MM.1S (cell line): Measurements from ENCODE around the gene DIP2B.
"Not testable (repeated sequence)": the region's sequence is repeated elsewhere in the genome, so short reads cannot be mapped to it uniquely, and the experiment has no call there.

Experiments
- DNase-seq: peaks from one replicate; pipeline ENCODE4 v3.0.0-alpha.2; 2015
- H2AFZ ChIP-seq: fragments of 300-600 bp; sonication (generic); 2 replicates; pipeline ENCODE4 v1.6.0; 2016; ENCODE audit warnings: antibody characterized with exemption, low read length
- H3F3A ChIP-seq: fragments of 300-600 bp; sonication (generic); 2 replicates; pipeline ENCODE4 v1.6.1; 2016; ENCODE audit warnings: mild to moderate bottlenecking, antibody characterized with exemption, low read length, moderate library complexity, mixed read lengths; ENCODE audit not compliant: insufficient read depth
- H3K27ac ChIP-seq: fragments of 300-600 bp; sonication (generic); 2 replicates; pipeline ENCODE4 v1.5.1; 2016; ENCODE audit warnings: mild to moderate bottlenecking, low read length
- H3K27me3 ChIP-seq: fragments of 300-600 bp; sonication (generic); replicated peaks from 2 replicates; pipeline ENCODE4 v1.6.0; 2016; ENCODE audit warnings: low read length; ENCODE audit not compliant: insufficient read depth
- H3K36me3 ChIP-seq: fragments of 300-600 bp; sonication (generic); replicated peaks from 2 replicates; pipeline ENCODE4 v1.6.1; 2016; ENCODE audit warnings: mild to moderate bottlenecking, low read length, mixed read lengths; ENCODE audit not compliant: insufficient read depth
- H3K4me1 ChIP-seq: fragments of 300-600 bp; sonication (generic); 2 replicates; pipeline ENCODE4 v1.6.1; 2016; ENCODE audit warnings: low read length, mixed read lengths
- H3K4me2 ChIP-seq: fragments of 300-600 bp; sonication (generic); 2 replicates; pipeline ENCODE4 v1.6.0; 2016; ENCODE audit warnings: low read depth, low read length
- H3K4me3 ChIP-seq: fragments of 300-600 bp; sonication (generic); 2 replicates; pipeline ENCODE4 v1.5.1; 2016; ENCODE audit warnings: low read length, mixed read lengths
- H3K79me2 ChIP-seq: fragments of 300-600 bp; sonication (generic); 2 replicates; pipeline ENCODE4 v1.6.1; 2016; ENCODE audit warnings: mixed run types, low read length, mixed read lengths
- H3K9ac ChIP-seq: fragments of 300-600 bp; sonication (generic); 2 replicates; pipeline ENCODE4 v1.6.1; 2016; ENCODE audit warnings: low read length, mixed read lengths
- H3K9me2 ChIP-seq: fragments of 300-600 bp; sonication (generic); replicated peaks from 2 replicates; pipeline ENCODE4 v1.6.1; 2016; ENCODE audit warnings: mild to moderate bottlenecking, low read length, mixed read lengths; ENCODE audit not compliant: insufficient read depth
- H3K9me3 ChIP-seq: fragments of 300-600 bp; sonication (generic); replicated peaks from 2 replicates; pipeline ENCODE4 v1.6.1; 2016; ENCODE audit warnings: mild to moderate bottlenecking, low read length, mixed read lengths; ENCODE audit not compliant: insufficient read depth
- H4K20me1 ChIP-seq: fragments of 300-600 bp; sonication (generic); 2 replicates; pipeline ENCODE4 v1.6.1; 2016; ENCODE audit warnings: mild to moderate bottlenecking, low read length, moderate library complexity, mixed read lengths; ENCODE audit not compliant: insufficient read depth
- EZH2 ChIP-seq: fragments of 300-600 bp; sonication (generic); optimal IDR thresholded peaks from 2 replicates; pipeline ENCODE3; 2017; ENCODE audit warnings: low read depth, mild to moderate bottlenecking, antibody characterized with exemption, low read length, mixed read lengths
- EZH2phosphoT487 ChIP-seq: fragments of 300-600 bp; sonication (generic); IDR thresholded peaks from 2 replicates; pipeline ENCODE4 v1.6.1; 2018; ENCODE audit warnings: antibody characterized with exemption, low read length
- TF ChIP-seq, protein P1 (sequence below): fragments of 300-600 bp; sonication (generic); IDR thresholded peaks from 2 replicates; pipeline ENCODE4 v1.5.1; 2016; ENCODE audit warnings: antibody characterized with exemption, low read length, mixed read lengths

Gene DIP2B

DNA sequence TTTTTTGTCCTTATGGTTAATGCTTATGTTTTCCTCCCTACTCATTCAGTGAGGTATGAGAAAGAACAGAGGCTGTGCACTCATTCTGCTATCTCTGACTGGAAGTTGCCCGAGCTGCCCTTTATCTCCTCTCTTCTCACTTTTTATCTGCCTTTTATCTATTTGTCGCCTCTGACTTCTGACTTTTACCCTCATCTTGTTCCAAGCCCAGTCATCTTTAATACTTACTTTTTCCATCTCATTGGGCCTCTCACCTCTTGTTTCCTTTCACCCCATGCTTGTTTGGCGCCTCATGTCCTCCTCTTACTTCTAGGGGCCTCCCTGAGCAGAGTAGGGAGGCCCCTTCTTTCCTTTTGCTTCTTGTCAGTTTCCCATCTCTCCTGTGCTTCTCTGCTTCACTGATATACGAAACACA lies 50.7 kb downstream of the DIP2B start:
- Histone ChIP-seq H3K4me2 (no peak overlapping the region), H3K79me2 (peaks cover 12% of the 10 kb centered on the region), H3K27ac (no peak overlapping the region), H3K27me3 (no peaks in the 10 kb centered on the region), H3K36me3 (0 out of 2 replicates have a peak, but pooled peaks cover 3% of the 10 kb centered on the region), H3F3A (no peaks in the 10 kb centered on the region), H3K4me3 (no peak overlapping the region), H2AFZ (no peak overlapping the region), H3K9me3 (no peaks in the 10 kb centered on the region), H4K20me1 (no peaks in the 10 kb centered on the region), H3K4me1 (no peaks in the 10 kb centered on the region), H3K9me2 (no peaks in the 10 kb centered on the region), H3K9ac (no peak overlapping the region)
- no peak for DNase-seq
- TF ChIP-seq, protein P1, sequence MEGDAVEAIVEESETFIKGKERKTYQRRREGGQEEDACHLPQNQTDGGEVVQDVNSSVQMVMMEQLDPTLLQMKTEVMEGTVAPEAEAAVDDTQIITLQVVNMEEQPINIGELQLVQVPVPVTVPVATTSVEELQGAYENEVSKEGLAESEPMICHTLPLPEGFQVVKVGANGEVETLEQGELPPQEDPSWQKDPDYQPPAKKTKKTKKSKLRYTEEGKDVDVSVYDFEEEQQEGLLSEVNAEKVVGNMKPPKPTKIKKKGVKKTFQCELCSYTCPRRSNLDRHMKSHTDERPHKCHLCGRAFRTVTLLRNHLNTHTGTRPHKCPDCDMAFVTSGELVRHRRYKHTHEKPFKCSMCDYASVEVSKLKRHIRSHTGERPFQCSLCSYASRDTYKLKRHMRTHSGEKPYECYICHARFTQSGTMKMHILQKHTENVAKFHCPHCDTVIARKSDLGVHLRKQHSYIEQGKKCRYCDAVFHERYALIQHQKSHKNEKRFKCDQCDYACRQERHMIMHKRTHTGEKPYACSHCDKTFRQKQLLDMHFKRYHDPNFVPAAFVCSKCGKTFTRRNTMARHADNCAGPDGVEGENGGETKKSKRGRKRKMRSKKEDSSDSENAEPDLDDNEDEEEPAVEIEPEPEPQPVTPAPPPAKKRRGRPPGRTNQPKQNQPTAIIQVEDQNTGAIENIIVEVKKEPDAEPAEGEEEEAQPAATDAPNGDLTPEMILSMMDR: no peak
- TF ChIP-seq EZH2phosphoT487 (no peak), EZH2 (no peak)

DNA sequence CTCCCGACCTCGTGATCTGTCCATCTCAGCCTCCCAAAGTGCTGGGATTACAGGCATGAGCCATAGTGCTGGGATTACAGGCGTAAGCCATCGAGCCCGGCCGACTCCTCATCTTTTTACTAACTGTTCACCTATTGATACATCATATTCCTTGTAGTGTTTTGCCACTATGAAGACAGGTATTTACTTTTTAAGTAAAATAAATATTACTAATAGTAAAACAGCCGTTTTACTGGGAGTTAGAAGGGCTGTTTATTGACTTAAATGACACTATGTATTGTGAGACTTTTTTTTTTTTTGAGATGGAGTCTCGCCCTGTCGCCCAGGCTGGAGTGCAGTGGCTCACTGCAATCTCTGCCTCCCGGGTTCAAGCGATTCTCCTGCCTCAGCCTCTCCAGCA lies 51.5 kb downstream of the DIP2B start:
- peaks cover 12% of the 10 kb centered on the region for H3K79me2 ChIP-seq
- no peaks in the 10 kb centered on the region for H4K20me1 ChIP-seq
- no peaks in the 10 kb centered on the region for H3K9me3 ChIP-seq
- H3K27me3 ChIP-seq: no peaks in the 10 kb centered on the region
- H3K9me2 ChIP-seq: no peaks in the 10 kb centered on the region
- no peaks in the 10 kb centered on the region for H3K4me1 ChIP-seq
- no peak overlapping the region for H3K4me3 ChIP-seq
- H3K27ac ChIP-seq: no peak overlapping the region
- 0 out of 2 replicates have a peak, but pooled peaks cover 3% of the 10 kb centered on the region for H3K36me3 ChIP-seq
- no peak for DNase-seq
- no peak overlapping the region for H3K9ac ChIP-seq
- no peak for TF ChIP-seq EZH2phosphoT487
- TF ChIP-seq EZH2: no peak
- TF ChIP-seq, protein P1: no peak
- no peaks in the 10 kb centered on the region for H3F3A ChIP-seq
- no peak overlapping the region for H3K4me2 ChIP-seq
- no peak overlapping the region for H2AFZ ChIP-seq

DNA sequence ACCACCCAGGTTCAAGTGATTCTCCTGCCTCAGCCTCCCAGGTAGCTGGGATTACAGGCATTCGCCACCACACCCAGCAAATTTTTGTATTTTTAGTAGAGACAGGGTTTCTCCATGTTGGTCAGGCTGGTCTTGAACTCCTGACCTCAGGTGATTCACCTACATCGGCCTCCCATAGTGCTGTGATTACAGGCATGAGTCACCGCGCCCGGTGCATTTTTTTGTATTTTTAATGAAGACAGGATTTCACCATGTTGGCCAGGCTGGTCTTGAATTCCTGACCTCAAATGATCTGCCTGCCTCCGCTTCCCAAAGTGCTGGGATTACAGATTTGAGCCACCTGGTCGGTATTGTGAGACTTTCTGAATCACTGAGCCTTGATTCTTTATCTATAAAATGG lies 52.0 kb downstream of the DIP2B start:
- not testable (repeated sequence) for H3K4me1 ChIP-seq, H3K9me3 ChIP-seq, H2AFZ ChIP-seq, H4K20me1 ChIP-seq, H3F3A ChIP-seq, H3K9ac ChIP-seq, H3K36me3 ChIP-seq, H3K4me2 ChIP-seq, H3K9me2 ChIP-seq, H3K27ac ChIP-seq, H3K27me3 ChIP-seq, DNase-seq, H3K4me3 ChIP-seq
- peaks cover 12% of the 10 kb centered on the region for H3K79me2 ChIP-seq

DNA sequence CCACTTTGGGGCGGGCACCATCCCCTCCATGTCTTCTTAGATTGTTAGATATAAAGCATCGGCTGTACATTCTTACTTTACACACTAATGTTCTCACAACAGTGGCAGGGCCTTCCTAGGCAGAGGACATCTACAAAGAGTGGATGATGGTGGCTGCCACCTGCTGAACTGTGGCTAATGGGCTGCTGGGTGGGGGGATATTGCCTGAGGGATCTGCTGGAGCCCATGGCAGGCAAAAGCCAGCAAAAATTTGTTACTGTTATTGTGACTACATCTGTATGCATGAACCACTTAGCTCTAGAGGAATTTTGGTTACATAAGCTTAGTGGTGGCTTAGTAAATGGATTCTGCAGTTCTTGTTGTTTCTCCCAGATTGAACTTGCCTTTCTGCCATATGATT lies 52.6 kb downstream of the DIP2B start:
- Histone ChIP-seq H3K79me2 (peaks cover 12% of the 10 kb centered on the region), H3K4me3 (no peak overlapping the region), H3K9ac (no peak overlapping the region)

More for the DNA sequence above, 52.6 kb downstream of the DIP2B start:
- Histone ChIP-seq H3K27ac (no peak overlapping the region), H3F3A (no peaks in the 10 kb centered on the region), H3K9me3 (no peaks in the 10 kb centered on the region), H3K4me2 (no peak overlapping the region), H3K27me3 (no peaks in the 10 kb centered on the region), H3K36me3 (0 out of 2 replicates have a peak, but pooled peaks cover 3% of the 10 kb centered on the region), H4K20me1 (no peaks in the 10 kb centered on the region), H3K9me2 (no peaks in the 10 kb centered on the region), H3K4me1 (no peaks in the 10 kb centered on the region), H2AFZ (no peak overlapping the region)
- TF ChIP-seq EZH2: no peak
- TF ChIP-seq, protein P1: no peak
- no peak for TF ChIP-seq EZH2phosphoT487
- no peak for DNase-seq
